Sciatic nerve (tissue), 2 donors: ENCODE results near the gene SOX18. TPM values are rescaled to one million over a fixed set of nuclear protein-coding genes. Genes with fewer than 3 reads are reported as not detected.
A peak's percentile ranks its signal among the peaks of the same experiment; 100 is the strongest.
"Not testable (repeated sequence)": the region's sequence is repeated elsewhere in the genome, so short reads cannot be mapped to it uniquely, and the experiment has no call there.

ENCODE experiments used
- ATAC-seq: fragments of 200-7000 bp; cut with Tn5 transposase; one replicate; pipeline ENCODE4 v1.9.1; 2020; ENCODE audit warnings: mild to moderate bottlenecking, moderate library complexity
- DNase-seq: peaks from one replicate; pipeline ENCODE4 v3.0.0-alpha.2; 2020; ENCODE audit warnings: low spot score
- intact Hi-C: fragments of 100-400 bp; cut with DNase I; formaldehyde crosslinking; loops from one replicate; pipeline ENCODE4 v1.14.2; 2022
- total RNA-seq: library from RNA; stranded (reverse); fragmentation: NEBNext Ultra II Directional; extraction: Animal tissue kit (Norgen Biotek cat#: 25700); gene quantifications from one replicate; pipeline ENCODE4 v1.2.1, GENCODE V29; 2021
- donor health status: DM: no; HTN: no; CAD: no.
- donor health status: DM: no; HTN: no; CAD: no.

The SOX18 gene
- total RNA-seq = 134 TPM

- DNase-seq (no peak), ATAC-seq (no peak)
- intact Hi-C loops = no loop called here
Observed at GRCh38 chr20:64049060-64049877, at the start of gene SOX18. Gene SOX18, minus strand, starts transcription at chr20:64049639. Its CDS starts 123 bp downstream, at chr20:64049516.

GRCh38 chr20:64098471-64099013 lies 49.1 kb upstream of the SOX18 start:
- no peak for DNase-seq
- intact Hi-C loops = no loop called here
- no peak for ATAC-seq

- intact Hi-C loops = no loop called here
- no peak for DNase-seq
- no peak for ATAC-seq
Observed at GRCh38 chr20:64096535-64096934, 47.1 kb upstream of the SOX18 start.

GRCh38 chr20:64095927-64096326 lies 46.5 kb upstream of the SOX18 start:
- intact Hi-C loops = no loop called here
- DNase-seq (no peak), ATAC-seq (no peak)

GRCh38 chr20:64095455-64095854 lies 46.0 kb upstream of the SOX18 start:
- ATAC-seq = no peak
- DNase-seq = no peak
- intact Hi-C loops = no loop called here

GRCh38 chr20:64093013-64093503 lies 43.6 kb upstream of the SOX18 start:
- no peak for ATAC-seq
- intact Hi-C loops = no loop called here

GRCh38 chr20:64092258-64093012 lies 43.0 kb upstream of the SOX18 start:
- ATAC-seq = no peak

More at GRCh38 chr20:64093013-64093503, 43.6 kb upstream of the SOX18 start:
- DNase-seq = no peak

GRCh38 chr20:64091770-64092169 lies 42.3 kb upstream of the SOX18 start:
- intact Hi-C loops = no loop called here
- DNase-seq = no peak
- ATAC-seq = no peak

More at GRCh38 chr20:64092258-64093012, 43.0 kb upstream of the SOX18 start:
- DNase-seq = no peak
- intact Hi-C loops = no loop called here

GRCh38 chr20:64091340-64091739 lies 41.9 kb upstream of the SOX18 start:
- no peak for DNase-seq
- no peak for ATAC-seq
- intact Hi-C loops = no loop called here

- DNase-seq (no peak), ATAC-seq (no peak)
Observed at GRCh38 chr20:64090165-64090564, 40.7 kb upstream of the SOX18 start.

GRCh38 chr20:64088586-64088985 lies 39.1 kb upstream of the SOX18 start:
- ATAC-seq, intact Hi-C loops, DNase-seq: not testable (repeated sequence)

More at GRCh38 chr20:64090165-64090564, 40.7 kb upstream of the SOX18 start:
- intact Hi-C loops = no loop called here

- DNase-seq, ATAC-seq, intact Hi-C loops: not testable (repeated sequence)
Observed at GRCh38 chr20:64087226-64087825, 37.9 kb upstream of the SOX18 start.

GRCh38 chr20:64086801-64087200 lies 37.4 kb upstream of the SOX18 start:
- ATAC-seq (no peak), DNase-seq (no peak)
- intact Hi-C loops = no loop called here

- no peak for ATAC-seq
- no peak for DNase-seq
- intact Hi-C loops = no loop called here
Observed at GRCh38 chr20:64084685-64085152, 35.3 kb upstream of the SOX18 start.

- no peak for DNase-seq
- ATAC-seq = no peak
- intact Hi-C loops = no loop called here
Observed at GRCh38 chr20:64083804-64084684, 34.6 kb upstream of the SOX18 start, which contains the start of gene LKAAEAR1. Gene LKAAEAR1, minus strand, starts transcription at chr20:64084398. Its CDS starts 179 bp downstream, at chr20:64084219.

GRCh38 chr20:64083378-64083803 lies 34.0 kb upstream of the SOX18 start:
- peak; percentile 82 for DNase-seq
- intact Hi-C loops = no loop called here
- peak; percentile 46 for ATAC-seq

GRCh38 chr20:64082820-64083377 lies 33.5 kb upstream of the SOX18 start:
- DNase-seq (no peak), ATAC-seq (no peak)
- intact Hi-C loops = no loop called here
